ENCODE data around the gene PTK7.

GRCh38 chr6:43037197-43037596 lies 38.9 kb upstream of the PTK7 start:
- TF ChIP-seq CTCF (conservative IDR thresholded peaks at IDR 0.05; ENCODE audit: low read depth, low read length) (no peak), EZH2 (IDR thresholded peaks at IDR 0.05; ENCODE audit: low read length, unreplicated experiment) (no peak)
